Mononuclear cell (primary cell): Measurements from ENCODE around the gene CSAD. TPM values are rescaled to one million over a fixed set of nuclear protein-coding genes. Genes with fewer than 3 reads are reported as not detected.
"Not testable (repeated sequence)": the region's sequence is repeated elsewhere in the genome, so short reads cannot be mapped to it uniquely, and the experiment has no call there.

Experiments
- H3K27me3 ChIP-seq: 2 replicates; pipeline ENCODE4 v1.6.0; 2011; ENCODE audit warnings: low read length, control low read depth; ENCODE audit not compliant: insufficient read depth
- H3K4me1 ChIP-seq: 2 replicates; pipeline ENCODE4 v1.5.1; 2011; ENCODE audit warnings: mild to moderate bottlenecking, low read length, control low read depth; ENCODE audit not compliant: insufficient read depth
- H3K4me3 ChIP-seq: 2 replicates; pipeline ENCODE4 v1.5.1; 2011; ENCODE audit warnings: mild to moderate bottlenecking, low read length, moderate library complexity
- H3K9me3 ChIP-seq: 2 replicates; pipeline ENCODE4 v1.5.1; 2011; ENCODE audit warnings: low read depth, mild to moderate bottlenecking, control low read depth, low read length
- total RNA-seq: library from RNA; depleted of rRNA; stranded (reverse); fragments of >200 nt; gene quantifications from one replicate; pipeline ENCODE4 v1.2.3, GENCODE V29; 2012

The CSAD gene
- total RNA-seq, 1 donor, result 11.3 TPM

DNA sequence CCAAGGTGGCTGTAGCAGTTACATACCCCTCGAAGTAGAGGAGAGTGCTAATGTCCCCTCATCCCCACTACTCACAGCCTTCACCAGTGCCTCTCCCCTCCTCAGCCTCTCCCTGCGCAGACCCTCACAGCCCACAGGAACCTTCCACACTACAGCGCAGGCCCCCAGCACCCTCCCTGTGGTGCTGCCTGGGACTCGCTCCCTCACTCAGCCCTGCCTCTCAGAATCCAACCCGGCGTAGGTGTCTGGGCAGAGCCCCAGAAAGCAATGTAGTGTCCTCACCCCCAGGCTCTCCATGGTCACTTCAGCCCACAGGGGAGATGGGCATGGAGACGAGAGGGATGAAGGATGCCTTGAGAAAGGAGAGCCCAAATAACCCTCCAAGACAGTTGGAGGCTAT, 11.1 kb downstream of the CSAD start:
- Histone ChIP-seq H3K4me1 (no peaks in the 10 kb centered on the region), H3K9me3 (no peaks in the 10 kb centered on the region), H3K27me3 (no peaks in the 10 kb centered on the region), H3K4me3 (no peak overlapping the region)

- no peaks in the 10 kb centered on the region for H3K27me3 ChIP-seq
- H3K9me3 ChIP-seq, result no peaks in the 10 kb centered on the region
- H3K4me3 ChIP-seq, result no peak overlapping the region
- H3K4me1 ChIP-seq, result no peaks in the 10 kb centered on the region
Observed at GRCh38 chr12:53166837-53167236, 13.9 kb downstream of the CSAD start.

DNA sequence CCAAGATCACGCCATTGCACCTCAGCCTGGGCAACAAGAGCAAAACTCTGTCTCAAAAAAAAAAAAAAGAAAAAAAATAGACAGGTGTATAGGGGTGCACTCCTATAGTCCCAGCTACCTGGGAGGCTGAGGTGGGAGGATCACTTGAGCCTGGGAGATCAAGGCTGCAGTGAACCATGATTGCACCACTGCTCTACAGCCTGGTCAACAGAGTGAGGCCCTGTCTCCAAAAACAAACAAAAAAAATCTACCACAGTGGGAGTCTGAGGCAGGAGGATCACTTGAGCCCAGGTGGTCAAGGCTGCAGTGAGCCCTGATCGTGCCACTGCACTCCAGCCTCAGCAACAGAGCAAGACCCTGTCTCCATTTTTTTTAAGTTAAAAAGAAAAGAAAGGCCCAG, 17.7 kb downstream of the CSAD start:
- not testable (repeated sequence) for H3K9me3 ChIP-seq, H3K27me3 ChIP-seq

GRCh38 chr12:53161119-53161911, 19.4 kb downstream of the CSAD start:
- Histone ChIP-seq H3K4me3 (no peak overlapping the region), H3K4me1 (peaks cover 8% of the 10 kb centered on the region), H3K9me3 (no peaks in the 10 kb centered on the region), H3K27me3 (no peaks in the 10 kb centered on the region)

More for the DNA sequence above, 17.7 kb downstream of the CSAD start:
- H3K4me1 ChIP-seq, H3K4me3 ChIP-seq: not testable (repeated sequence)

DNA sequence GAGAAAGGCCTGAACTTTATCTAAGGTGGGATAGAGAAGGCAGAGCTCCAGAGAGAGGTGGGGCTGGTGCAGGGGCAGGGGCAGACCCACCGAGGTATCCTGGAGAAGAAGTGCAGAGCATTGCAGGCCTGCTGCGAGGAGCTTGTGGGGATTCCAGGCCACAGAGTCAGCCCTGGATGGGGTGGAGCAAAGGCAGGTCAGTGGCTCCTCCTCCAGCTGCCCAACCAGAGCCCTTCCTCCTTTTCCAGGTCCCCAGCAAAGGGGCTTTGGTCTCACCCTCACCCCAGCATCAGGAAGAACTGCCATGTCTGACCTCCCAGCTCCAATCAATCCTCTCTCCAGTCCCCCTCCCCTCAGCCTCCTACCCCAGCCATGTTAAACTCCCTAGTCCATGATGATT, 20.1 kb downstream of the CSAD start:
- no peak overlapping the region for H3K4me3 ChIP-seq

GRCh38 chr12:53160000-53160399, 20.7 kb downstream of the CSAD start:
- Histone ChIP-seq H3K4me1 (peaks cover 8% of the 10 kb centered on the region), H3K9me3 (no peaks in the 10 kb centered on the region), H3K4me3 (no peak overlapping the region), H3K27me3 (no peaks in the 10 kb centered on the region)

More for the DNA sequence above, 20.1 kb downstream of the CSAD start:
- no peaks in the 10 kb centered on the region for H3K27me3 ChIP-seq
- H3K4me1 ChIP-seq, result peaks cover 8% of the 10 kb centered on the region
- no peaks in the 10 kb centered on the region for H3K9me3 ChIP-seq

DNA sequence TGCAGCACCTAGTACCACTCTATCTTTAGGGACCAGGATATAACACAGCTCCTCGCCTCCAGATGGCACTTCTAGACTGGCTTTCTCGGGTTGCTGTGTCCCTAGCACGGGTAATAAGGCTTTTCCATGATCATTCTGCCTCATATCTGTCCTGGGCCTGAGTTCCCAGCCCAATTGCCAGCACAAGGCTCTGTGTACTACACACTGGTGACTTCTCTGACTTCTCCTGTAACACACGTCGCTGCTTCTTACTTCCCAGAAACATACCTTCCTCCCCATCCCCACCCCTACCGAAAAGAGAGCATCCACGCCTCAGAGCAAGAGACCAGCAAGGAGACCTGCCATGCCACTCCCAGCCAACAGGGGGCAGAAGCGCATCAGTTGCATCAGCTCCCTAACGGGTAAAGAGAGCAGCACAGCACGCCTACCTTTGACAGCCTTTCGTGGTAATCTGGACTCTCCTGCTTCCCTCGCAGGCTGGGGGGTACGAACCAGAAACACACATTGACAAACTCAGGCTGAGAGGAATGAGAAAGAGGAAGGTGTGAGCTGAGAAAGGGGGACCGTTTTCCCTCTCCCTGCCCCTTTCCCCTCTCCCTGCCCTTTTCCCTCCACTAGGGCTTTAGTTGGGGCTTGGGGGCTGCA, 21.4 kb downstream of the CSAD start:
- Histone ChIP-seq H3K4me1 (peaks cover 8% of the 10 kb centered on the region), H3K4me3 (no peak overlapping the region), H3K9me3 (no peaks in the 10 kb centered on the region), H3K27me3 (no peaks in the 10 kb centered on the region)

DNA sequence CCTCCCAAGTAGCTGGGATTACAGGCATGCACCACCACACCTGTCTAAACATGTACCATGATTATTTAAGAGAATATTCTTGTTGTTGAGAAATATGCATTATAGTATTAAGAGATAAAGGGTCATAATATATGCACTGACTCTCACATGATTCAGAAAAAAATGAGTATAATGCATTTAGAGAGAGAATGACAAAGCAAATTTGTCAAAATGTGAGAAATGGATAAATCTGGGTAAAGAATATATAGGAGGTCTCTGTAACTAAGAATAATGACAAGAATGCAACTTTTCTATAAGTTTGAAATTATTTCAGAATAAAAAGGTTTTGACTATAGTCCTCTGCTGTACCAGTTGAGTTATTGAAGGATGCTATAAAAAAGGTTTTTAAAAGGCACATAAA, 28.3 kb downstream of the CSAD start:
- no peaks in the 10 kb centered on the region for H3K4me1 ChIP-seq
- no peak overlapping the region for H3K4me3 ChIP-seq

GRCh38 chr12:53151039-53151438, 29.7 kb downstream of the CSAD start:
- H3K4me1 ChIP-seq, result no peaks in the 10 kb centered on the region
- H3K27me3 ChIP-seq, result no peaks in the 10 kb centered on the region
- no peaks in the 10 kb centered on the region for H3K9me3 ChIP-seq
- no peak overlapping the region for H3K4me3 ChIP-seq

More for the DNA sequence above, 28.3 kb downstream of the CSAD start:
- Histone ChIP-seq H3K27me3 (no peaks in the 10 kb centered on the region), H3K9me3 (no peaks in the 10 kb centered on the region)

GRCh38 chr12:53147653-53148052, 33.1 kb downstream of the CSAD start:
- Histone ChIP-seq H3K4me1 (no peaks in the 10 kb centered on the region), H3K9me3 (no peaks in the 10 kb centered on the region), H3K27me3 (no peaks in the 10 kb centered on the region), H3K4me3 (no peak overlapping the region)

- no peaks in the 10 kb centered on the region for H3K4me1 ChIP-seq
- H3K9me3 ChIP-seq, result no peaks in the 10 kb centered on the region
- H3K4me3 ChIP-seq, result no peak overlapping the region
- H3K27me3 ChIP-seq, result no peaks in the 10 kb centered on the region
Observed at GRCh38 chr12:53147181-53147580, 33.5 kb downstream of the CSAD start.

DNA sequence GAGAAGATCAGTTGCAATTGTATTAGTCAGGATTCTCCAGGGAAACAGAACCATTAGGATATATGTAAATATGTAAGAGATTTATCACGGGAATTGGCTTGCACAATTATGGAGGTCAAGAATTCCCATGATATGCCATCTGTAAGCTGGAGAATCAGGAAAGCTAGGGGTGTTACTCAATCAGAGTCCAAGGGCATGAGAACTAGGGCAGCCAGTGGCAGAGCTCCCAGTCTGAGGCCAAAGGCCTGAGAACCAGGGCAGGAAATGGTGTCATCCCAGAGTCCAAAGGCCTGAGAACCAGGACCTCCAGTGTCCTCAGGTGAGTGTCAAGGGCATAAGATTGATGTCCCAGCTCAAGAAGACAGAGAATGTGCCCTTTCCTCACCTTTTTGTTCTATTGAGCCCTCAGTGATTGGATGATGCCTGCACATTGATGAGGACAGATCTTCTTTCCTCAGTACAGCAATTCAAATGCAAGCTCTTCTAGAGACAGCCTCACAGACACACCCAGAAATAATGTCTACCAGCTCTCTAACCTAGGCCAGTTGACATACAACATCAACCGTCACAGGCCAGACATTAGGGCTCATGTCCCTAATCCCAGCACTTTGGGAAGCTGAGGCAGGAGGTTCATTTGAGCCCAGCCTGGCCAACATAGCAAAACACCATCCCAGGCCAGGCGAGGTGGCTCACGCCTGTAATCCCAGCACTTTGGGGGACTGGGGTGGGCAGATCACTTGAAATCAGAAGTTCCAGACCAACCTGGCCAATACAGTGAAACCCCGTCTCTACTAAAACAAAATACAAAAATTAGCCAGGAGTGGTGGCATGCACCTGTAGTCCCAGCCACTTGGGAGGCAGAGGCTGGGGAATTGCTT, 35.1 kb downstream of the CSAD start:
- no peaks in the 10 kb centered on the region for H3K9me3 ChIP-seq
- H3K4me3 ChIP-seq, result no peak overlapping the region
- no peaks in the 10 kb centered on the region for H3K27me3 ChIP-seq
- H3K4me1 ChIP-seq, result no peaks in the 10 kb centered on the region

DNA sequence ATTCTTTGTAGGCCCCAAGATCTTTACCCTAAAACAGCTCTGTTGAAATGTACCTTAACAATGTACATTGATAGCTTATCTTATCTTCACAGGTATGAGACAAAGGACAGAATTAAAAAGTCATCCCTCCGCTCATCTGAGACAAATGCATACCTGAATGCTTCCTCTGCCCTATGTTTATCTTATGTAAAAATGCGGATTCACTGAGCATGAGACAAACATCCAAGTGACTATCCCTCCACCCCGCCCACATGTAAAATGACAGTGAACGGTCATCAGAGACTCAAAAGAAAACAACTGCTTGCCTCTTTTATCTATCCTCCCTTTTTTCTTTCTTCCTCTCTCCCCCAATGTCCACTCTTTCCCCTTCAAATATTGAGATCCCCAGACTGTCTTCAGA, 37.4 kb downstream of the CSAD start:
- Histone ChIP-seq H3K27me3 (no peaks in the 10 kb centered on the region), H3K9me3 (peaks cover 5% of the 10 kb centered on the region), H3K4me3 (no peak overlapping the region), H3K4me1 (no peaks in the 10 kb centered on the region)

DNA sequence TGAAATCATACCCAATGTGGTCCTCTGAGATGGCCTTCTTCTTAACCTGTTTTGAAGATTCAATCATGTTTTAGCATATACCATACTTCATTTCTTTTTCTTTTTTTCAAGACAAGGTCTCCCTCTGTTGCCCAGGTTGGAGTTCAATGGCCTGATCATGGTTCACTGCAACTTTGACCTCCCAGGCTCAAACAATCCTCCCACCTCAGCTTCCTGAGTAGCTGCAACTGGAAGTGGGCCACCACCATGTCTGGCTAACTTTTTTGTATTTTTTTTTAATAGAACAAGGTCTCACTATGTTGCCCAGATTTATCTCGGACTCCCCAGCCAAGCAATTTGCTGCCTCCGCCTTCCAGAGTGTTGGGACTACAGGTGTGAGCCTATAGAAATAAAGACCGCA, 47.0 kb downstream of the CSAD start:
- H3K4me3 ChIP-seq, result no peak overlapping the region
- peaks cover 18% of the 10 kb centered on the region for H3K4me1 ChIP-seq
- peaks cover 6% of the 10 kb centered on the region for H3K27me3 ChIP-seq
- H3K9me3 ChIP-seq, result peaks cover 10% of the 10 kb centered on the region

- Histone ChIP-seq H3K4me3 (no peak overlapping the region), H3K9me3 (peaks cover 4% of the 10 kb centered on the region), H3K4me1 (peaks cover 24% of the 10 kb centered on the region), H3K27me3 (no peaks in the 10 kb centered on the region)
Observed at GRCh38 chr12:53131844-53132243, 48.9 kb downstream of the CSAD start.
